Mesendoderm (in vitro differentiated cells): ENCODE results near the gene MPDZ.
"Not testable (repeated sequence)": the region's sequence is repeated elsewhere in the genome, so short reads cannot be mapped to it uniquely, and the experiment has no call there.

Source experiments
- DNase-seq: peaks from one replicate; pipeline ENCODE4 v3.0.0; 2013
- H2AK5ac ChIP-seq: 2 replicates; pipeline ENCODE4 v1.6.1; 2013; ENCODE audit warnings: low read length, inconsistent platforms
- H2BK120ac ChIP-seq: 2 replicates; pipeline ENCODE4 v1.6.1; 2013; ENCODE audit warnings: low read depth, mild to moderate bottlenecking, low read length, moderate library complexity, mixed read lengths
- H2BK15ac ChIP-seq: replicated peaks from 2 replicates; pipeline ENCODE4 v1.6.1; 2013; ENCODE audit warnings: low read depth, mild to moderate bottlenecking, moderate library complexity
- H2BK5ac ChIP-seq: 2 replicates; pipeline ENCODE4 v1.6.1; 2013; ENCODE audit warnings: low read length, inconsistent platforms
- H3K18ac ChIP-seq: 2 replicates; pipeline ENCODE4 v1.6.1; 2013; ENCODE audit warnings: mild to moderate bottlenecking, low read length, mixed read lengths
- H3K23ac ChIP-seq: one replicate; pipeline ENCODE4 v1.6.1; 2013; ENCODE audit warnings: low read length
- H3K27ac ChIP-seq: 2 replicates; pipeline ENCODE4 v1.5.1; 2013; ENCODE audit warnings: low read depth, mild to moderate bottlenecking, inconsistent platforms, low read length, moderate library complexity
- H3K27me3 ChIP-seq: 2 replicates; pipeline ENCODE4 v1.6.1; 2013; ENCODE audit warnings: low read length, control low read depth, mild to moderate bottlenecking, inconsistent platforms; ENCODE audit not compliant: insufficient read depth, poor library complexity
- H3K36me3 ChIP-seq: 2 replicates; pipeline ENCODE4 v1.6.1; 2013; ENCODE audit warnings: low read length, inconsistent platforms; ENCODE audit not compliant: control insufficient read depth, insufficient read depth
- H3K4ac ChIP-seq: one replicate; pipeline ENCODE4 v1.6.1; 2013; ENCODE audit warnings: low read depth, mild to moderate bottlenecking, low read length, moderate library complexity
- H3K4me1 ChIP-seq: 2 replicates; pipeline ENCODE4 v1.6.1; 2013; ENCODE audit warnings: low read depth, low read length, inconsistent platforms; ENCODE audit not compliant: control insufficient read depth
- H3K4me2 ChIP-seq: 2 replicates; pipeline ENCODE4 v1.6.1; 2013; ENCODE audit warnings: low read length
- H3K4me3 ChIP-seq: 2 replicates; pipeline ENCODE4 v1.5.1; 2013; ENCODE audit warnings: mild to moderate bottlenecking, low read length
- H3K56ac ChIP-seq: one replicate; pipeline ENCODE4 v1.6.1; 2013; ENCODE audit warnings: low read length
- H3K79me1 ChIP-seq: 2 replicates; pipeline ENCODE4 v1.6.1; 2013; ENCODE audit warnings: low read length, inconsistent platforms
- H3K79me2 ChIP-seq: 2 replicates; pipeline ENCODE4 v1.6.1; 2013; ENCODE audit warnings: mild to moderate bottlenecking, low read length; ENCODE audit not compliant: control insufficient read depth, insufficient read depth
- H3K9ac ChIP-seq: 2 replicates; pipeline ENCODE4 v1.6.1; 2013; ENCODE audit warnings: low read length, inconsistent platforms
- H4K5ac ChIP-seq: one replicate; pipeline ENCODE4 v1.6.1; 2013; ENCODE audit warnings: low read length
- H4K8ac ChIP-seq: one replicate; pipeline ENCODE4 v1.6.1; 2013; ENCODE audit warnings: low read depth, mild to moderate bottlenecking, control low read depth, low read length, moderate library complexity
- WGBS: extraction: QIAGEN DNeasy Blood & Tissue Kit; methylation state at CpG from one replicate; pipeline ENCODE4 v1.1.7; 2013; ENCODE audit warnings: low lambda C conversion rate, missing lambda C conversion rate; ENCODE audit not compliant: insufficient coverage; ENCODE audit errors: extremely low coverage; 5-methylcytosine and 5-hydroxymethylcytosine counted together

The MPDZ gene

DNA sequence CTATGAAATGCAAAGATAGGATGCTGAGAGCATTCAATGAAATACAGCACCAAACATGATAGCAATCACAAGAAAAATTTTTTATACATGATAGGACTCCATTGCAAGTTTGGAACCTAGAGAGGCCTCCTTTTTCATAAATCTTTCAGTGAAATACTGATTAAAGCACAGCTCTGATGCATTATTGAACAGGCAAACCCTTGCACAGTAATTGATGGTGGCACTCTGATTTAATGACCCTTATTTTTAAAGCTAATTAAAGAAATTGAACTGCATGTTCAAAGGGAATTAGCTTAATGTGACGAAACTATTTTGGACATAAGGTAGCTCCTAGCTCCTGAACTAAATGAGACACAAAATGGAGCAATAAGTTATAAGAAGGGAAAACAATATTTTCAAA lies 44.6 kb downstream of the MPDZ start:
- H2BK120ac ChIP-seq, result no peak overlapping the region
- H3K56ac ChIP-seq, result no peak overlapping the region
- H3K27me3 ChIP-seq, result no peaks in the 10 kb centered on the region
- H3K4me2 ChIP-seq, result no peak overlapping the region
- no peaks in the 10 kb centered on the region for H3K36me3 ChIP-seq
- no peak overlapping the region for H3K9ac ChIP-seq
- H3K23ac ChIP-seq, result no peak overlapping the region
- H3K18ac ChIP-seq, result no peak overlapping the region
- no peaks in the 10 kb centered on the region for H3K79me1 ChIP-seq
- no peak overlapping the region for H2BK15ac ChIP-seq
- H2AK5ac ChIP-seq, result no peak overlapping the region
- H3K27ac ChIP-seq, result no peak overlapping the region
- no peak overlapping the region for H4K8ac ChIP-seq
- no peak overlapping the region for H3K4ac ChIP-seq
- no CpG with 5 or more reads among the region's 1 CpG for WGBS
- H3K79me2 ChIP-seq, result no peaks in the 10 kb centered on the region
- no peak for DNase-seq
- H4K5ac ChIP-seq, result no peak overlapping the region
- no peaks in the 10 kb centered on the region for H3K4me1 ChIP-seq
- no peak overlapping the region for H2BK5ac ChIP-seq
- H3K4me3 ChIP-seq, result no peak overlapping the region

DNA sequence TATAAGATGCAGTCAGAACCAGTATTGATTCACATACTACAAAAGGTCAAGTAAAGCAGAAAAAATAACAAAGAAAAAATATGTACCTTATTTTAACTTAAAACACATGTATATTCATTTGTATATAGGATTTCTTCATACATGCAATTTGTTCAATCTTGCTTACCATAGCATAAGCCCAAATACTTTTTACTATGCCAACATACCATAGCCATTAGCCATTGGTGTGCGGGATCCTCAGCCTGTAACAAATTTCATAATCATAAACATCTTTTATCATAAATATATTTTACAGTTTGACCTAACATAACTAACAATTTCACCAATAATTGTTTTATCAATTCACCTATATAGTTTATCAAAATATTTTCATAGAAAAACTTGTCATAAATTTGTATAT lies 51.1 kb downstream of the MPDZ start:
- Histone ChIP-seq H2BK5ac (no peak overlapping the region), H3K4me1 (no peaks in the 10 kb centered on the region), H3K56ac (no peak overlapping the region), H4K8ac (no peak overlapping the region), H3K4me3 (no peak overlapping the region), H2AK5ac (no peak overlapping the region), H3K18ac (no peak overlapping the region), H3K9ac (no peak overlapping the region), H3K23ac (no peak overlapping the region), H3K79me1 (no peaks in the 10 kb centered on the region), H3K27ac (no peak overlapping the region), H3K79me2 (no peaks in the 10 kb centered on the region), H3K27me3 (no peaks in the 10 kb centered on the region), H3K4me2 (no peak overlapping the region), H2BK15ac (no peak overlapping the region), H3K36me3 (no peaks in the 10 kb centered on the region), H3K4ac (no peak overlapping the region), H2BK120ac (no peak overlapping the region), H4K5ac (no peak overlapping the region)
- no peak for DNase-seq
- no CpG with 5 or more reads among the region's 1 CpG for WGBS

DNA sequence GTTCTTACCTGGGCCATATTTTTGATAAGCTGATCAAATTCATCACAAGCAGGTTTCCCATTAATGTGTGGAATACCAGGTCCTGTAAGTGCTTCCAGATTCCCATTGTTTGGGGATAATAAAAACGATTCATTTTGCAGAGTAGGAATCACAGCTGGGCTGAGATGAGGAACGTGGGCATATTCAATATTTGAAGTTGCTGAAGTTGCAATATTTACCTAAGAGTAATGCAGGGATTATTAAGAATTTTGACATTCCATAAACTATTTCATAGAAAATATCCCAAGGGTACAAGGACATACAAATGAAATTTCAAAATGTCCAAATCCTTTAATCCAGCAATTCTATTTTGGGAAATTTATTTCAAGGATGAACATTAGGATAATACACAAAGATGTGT lies 55.1 kb downstream of the MPDZ start:
- no peak overlapping the region for H2BK5ac ChIP-seq
- no peaks in the 10 kb centered on the region for H3K79me2 ChIP-seq
- no peaks in the 10 kb centered on the region for H3K79me1 ChIP-seq
- no peak overlapping the region for H3K4me3 ChIP-seq
- H3K4ac ChIP-seq, result no peak overlapping the region
- no peak overlapping the region for H3K4me2 ChIP-seq
- H2BK15ac ChIP-seq, result no peak overlapping the region
- H4K8ac ChIP-seq, result no peak overlapping the region
- no peaks in the 10 kb centered on the region for H3K4me1 ChIP-seq
- H3K23ac ChIP-seq, result no peak overlapping the region
- no peak overlapping the region for H3K27ac ChIP-seq
- no peak for DNase-seq
- no peak overlapping the region for H2BK120ac ChIP-seq
- no peak overlapping the region for H3K18ac ChIP-seq
- peaks cover 1% of the 10 kb centered on the region for H3K36me3 ChIP-seq
- no CpG with 5 or more reads among the region's 2 CpGs for WGBS
- H4K5ac ChIP-seq, result no peak overlapping the region
- no peak overlapping the region for H2AK5ac ChIP-seq
- H3K56ac ChIP-seq, result no peak overlapping the region
- H3K27me3 ChIP-seq, result no peaks in the 10 kb centered on the region
- H3K9ac ChIP-seq, result no peak overlapping the region

- H3K4ac ChIP-seq, H3K79me1 ChIP-seq, H3K9ac ChIP-seq, H4K8ac ChIP-seq, H2BK5ac ChIP-seq, H3K4me2 ChIP-seq, H3K56ac ChIP-seq, DNase-seq, H3K4me3 ChIP-seq, H2BK120ac ChIP-seq, H4K5ac ChIP-seq, H3K79me2 ChIP-seq, H3K36me3 ChIP-seq, H2AK5ac ChIP-seq, H3K18ac ChIP-seq, H2BK15ac ChIP-seq, H3K27me3 ChIP-seq, H3K27ac ChIP-seq, H3K4me1 ChIP-seq, H3K23ac ChIP-seq: not testable (repeated sequence)
Measured at GRCh38 chr9:13222733-13223132, 56.8 kb downstream of the MPDZ start.

- no peaks in the 10 kb centered on the region for H3K27me3 ChIP-seq
- H3K4me2 ChIP-seq, result no peak overlapping the region
- H4K5ac ChIP-seq, result no peak overlapping the region
- no peaks in the 10 kb centered on the region for H3K79me1 ChIP-seq
- no peak overlapping the region for H2BK15ac ChIP-seq
- H3K56ac ChIP-seq, result no peak overlapping the region
- no peak overlapping the region for H3K9ac ChIP-seq
- H2BK120ac ChIP-seq, result no peak overlapping the region
- H2AK5ac ChIP-seq, result no peak overlapping the region
- H3K36me3 ChIP-seq, result peaks cover 1% of the 10 kb centered on the region
- peak; percentile 21 for DNase-seq
- no peak overlapping the region for H3K4ac ChIP-seq
- no peak overlapping the region for H2BK5ac ChIP-seq
- H3K4me1 ChIP-seq, result no peaks in the 10 kb centered on the region
- H3K27ac ChIP-seq, result no peak overlapping the region
- no peak overlapping the region for H3K18ac ChIP-seq
- no peak overlapping the region for H3K4me3 ChIP-seq
- no peaks in the 10 kb centered on the region for H3K79me2 ChIP-seq
- no peak overlapping the region for H3K23ac ChIP-seq
- H4K8ac ChIP-seq, result no peak overlapping the region
Measured at GRCh38 chr9:13221741-13222140, 57.8 kb downstream of the MPDZ start.

DNA sequence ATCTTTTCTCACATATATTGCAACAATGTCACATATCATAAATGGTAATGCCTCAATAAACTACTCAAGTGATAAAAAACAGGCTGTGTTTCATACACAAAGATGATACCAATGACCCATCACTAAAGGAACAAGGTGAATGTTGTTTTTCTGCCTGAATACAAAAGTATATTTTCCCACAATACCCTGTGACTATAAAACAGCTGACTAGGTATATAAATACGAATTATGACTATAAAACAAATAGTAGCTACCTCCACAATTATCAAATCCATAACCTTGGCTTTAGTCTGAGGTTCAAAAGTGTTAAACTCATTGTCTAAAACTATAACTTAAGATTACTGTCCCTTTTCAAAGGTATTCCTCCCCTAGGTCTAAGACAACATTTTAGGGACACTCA lies 58.7 kb downstream of the MPDZ start:
- no peak overlapping the region for H3K4ac ChIP-seq
- H4K5ac ChIP-seq, result no peak overlapping the region
- no peak overlapping the region for H3K9ac ChIP-seq
- H3K79me2 ChIP-seq, result no peaks in the 10 kb centered on the region
- no peak overlapping the region for H2AK5ac ChIP-seq
- H3K36me3 ChIP-seq, result peaks cover 1% of the 10 kb centered on the region
- no peak overlapping the region for H3K4me2 ChIP-seq
- WGBS, result no CpG with 5 or more reads among the region's 1 CpG
- no peaks in the 10 kb centered on the region for H3K4me1 ChIP-seq
- H3K18ac ChIP-seq, result no peak overlapping the region
- H3K27ac ChIP-seq, result no peak overlapping the region
- no peak overlapping the region for H4K8ac ChIP-seq
- no peak for DNase-seq
- no peak overlapping the region for H2BK5ac ChIP-seq
- no peak overlapping the region for H3K4me3 ChIP-seq
- H3K23ac ChIP-seq, result no peak overlapping the region
- H3K79me1 ChIP-seq, result no peaks in the 10 kb centered on the region
- H3K56ac ChIP-seq, result no peak overlapping the region
- H3K27me3 ChIP-seq, result no peaks in the 10 kb centered on the region
- no peak overlapping the region for H2BK15ac ChIP-seq
- no peak overlapping the region for H2BK120ac ChIP-seq
